KOPT-K1 (cell line): Measurements from ENCODE around the gene CTNND2.

Experiments used
- H3K27ac ChIP-seq: fragments of 200-600 bp; sonication (generic); 2 replicates; pipeline ENCODE4 v1.5.1; 2016; ENCODE audit warnings: antibody characterized with exemption, mild to moderate bottlenecking, low read depth, low read length; ENCODE audit not compliant: poor library complexity, severe bottlenecking
- H3K36me3 ChIP-seq: fragments of 200-600 bp; sonication (generic); 2 replicates; pipeline ENCODE4 v1.5.1; 2017; ENCODE audit warnings: antibody characterized with exemption, mild to moderate bottlenecking, low read length, moderate library complexity; ENCODE audit not compliant: insufficient read depth
- H3K9me3 ChIP-seq: fragments of 200-600 bp; sonication (generic); 2 replicates; pipeline ENCODE4 v1.5.1; 2017; ENCODE audit warnings: antibody characterized with exemption, low read length, mild to moderate bottlenecking; ENCODE audit not compliant: insufficient read depth, poor library complexity, severe bottlenecking

CTNND2 gene

GRCh38 chr5:10932426-10932825 lies 971.8 kb downstream of the CTNND2 start:
- H3K27ac ChIP-seq: no peak overlapping the region
- no peaks in the 10 kb centered on the region for H3K36me3 ChIP-seq
- H3K9me3 ChIP-seq: peaks cover 9% of the 10 kb centered on the region

DNA sequence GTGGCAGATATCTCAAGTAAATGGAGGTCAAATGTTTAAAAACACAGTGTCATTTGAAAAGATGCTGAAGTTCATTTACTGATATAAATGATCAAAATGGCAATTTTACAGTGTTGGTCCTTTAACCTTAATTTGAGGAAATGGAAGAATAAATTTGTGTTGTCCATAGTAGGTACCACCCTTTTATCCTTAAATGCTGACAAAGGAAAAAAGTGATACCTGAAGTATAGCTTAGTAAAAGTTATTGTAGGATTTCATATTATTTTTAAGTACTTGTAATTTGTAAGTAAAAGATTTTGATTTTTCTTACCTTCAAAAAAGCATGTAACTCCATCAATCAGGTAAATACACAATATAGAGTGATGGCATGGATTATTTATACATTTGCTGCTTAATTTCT lies 976.6 kb downstream of the CTNND2 start:
- Histone ChIP-seq H3K36me3 (no peaks in the 10 kb centered on the region), H3K27ac (no peak overlapping the region), H3K9me3 (peaks cover 9% of the 10 kb centered on the region)

DNA sequence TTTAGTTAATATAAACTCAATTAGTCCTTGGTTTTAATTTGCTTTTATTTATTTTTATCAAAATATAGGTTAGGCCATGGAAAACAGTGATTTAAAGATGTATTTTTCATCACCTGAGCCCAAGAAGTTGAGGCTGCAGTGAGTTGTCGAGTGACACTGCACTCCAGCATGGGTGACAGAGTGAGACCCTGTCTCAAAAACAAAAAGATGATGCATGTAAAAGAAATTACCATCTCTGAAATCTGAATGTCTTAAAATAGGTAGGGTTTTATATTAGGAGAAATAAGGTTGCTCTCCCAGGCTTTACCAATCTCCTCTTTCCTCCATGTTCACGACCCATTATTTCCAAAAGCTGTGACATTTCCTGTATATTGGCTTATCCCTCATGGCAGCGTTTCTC lies 980.9 kb downstream of the CTNND2 start:
- H3K9me3 ChIP-seq: no peaks in the 10 kb centered on the region
- no peaks in the 10 kb centered on the region for H3K36me3 ChIP-seq
- no peak overlapping the region for H3K27ac ChIP-seq
